ENCODE data around the gene MPRIP. TPM values are rescaled to one million over a fixed set of nuclear protein-coding genes. Genes with fewer than 3 reads are reported as not detected.
"Not testable (repeated sequence)": the region's sequence is repeated elsewhere in the genome, so short reads cannot be mapped to it uniquely, and the experiment has no call there.

The MPRIP gene
- total and polyA plus RNA-seq, 5 experiments from 2014 or later = 16.9 to 234 (median 28.3) TPM

DNA sequence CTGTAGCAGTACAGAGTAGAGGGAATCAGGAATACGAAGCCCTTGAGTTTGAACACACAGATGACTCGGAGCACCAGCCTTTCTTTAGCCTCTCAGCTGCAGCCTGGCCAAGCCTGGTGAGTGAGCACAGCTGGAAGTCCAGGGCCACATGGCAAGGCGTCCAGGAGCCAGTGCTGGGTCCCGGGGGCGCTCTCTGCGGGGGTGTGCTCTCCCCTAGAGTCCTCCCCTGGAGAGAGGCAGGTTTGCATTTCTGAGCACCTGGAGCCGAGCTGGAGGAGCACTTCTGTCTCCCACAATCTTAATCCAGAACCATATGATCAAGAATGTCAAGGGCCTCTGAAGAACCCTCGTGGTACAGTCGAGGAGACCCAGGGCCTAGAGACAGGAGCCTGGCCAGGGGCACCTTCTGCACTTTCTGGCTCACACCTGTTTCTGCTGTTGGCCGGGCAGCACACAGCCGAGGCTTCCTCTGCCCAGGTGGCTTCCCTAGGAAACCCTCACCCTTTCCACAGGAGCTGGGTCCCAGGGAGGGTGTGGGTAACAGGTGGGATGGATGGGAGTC, 85.6 kb downstream of the MPRIP start:
- Mint-ChIP-seq H3K27me3 (no peaks in the 10 kb centered on the region), H3K9me3 (no peaks in the 10 kb centered on the region), H3K4me3 (no peak overlapping the region), H3K36me3 (peaks cover 0 to 29% (median 2%) of the 10 kb centered on the region in 3 donors), H3K27ac (peak overlapping the region in 2 of 10 donors; percentile 58 to 97), H3K4me1 (peaks cover 25 to 58% (median 55%) of the 10 kb centered on the region in 4 donors)
- no peak for DNase-seq
- POLR2A ChIA-PET = no interaction called here
- ATAC-seq = no peak

DNA sequence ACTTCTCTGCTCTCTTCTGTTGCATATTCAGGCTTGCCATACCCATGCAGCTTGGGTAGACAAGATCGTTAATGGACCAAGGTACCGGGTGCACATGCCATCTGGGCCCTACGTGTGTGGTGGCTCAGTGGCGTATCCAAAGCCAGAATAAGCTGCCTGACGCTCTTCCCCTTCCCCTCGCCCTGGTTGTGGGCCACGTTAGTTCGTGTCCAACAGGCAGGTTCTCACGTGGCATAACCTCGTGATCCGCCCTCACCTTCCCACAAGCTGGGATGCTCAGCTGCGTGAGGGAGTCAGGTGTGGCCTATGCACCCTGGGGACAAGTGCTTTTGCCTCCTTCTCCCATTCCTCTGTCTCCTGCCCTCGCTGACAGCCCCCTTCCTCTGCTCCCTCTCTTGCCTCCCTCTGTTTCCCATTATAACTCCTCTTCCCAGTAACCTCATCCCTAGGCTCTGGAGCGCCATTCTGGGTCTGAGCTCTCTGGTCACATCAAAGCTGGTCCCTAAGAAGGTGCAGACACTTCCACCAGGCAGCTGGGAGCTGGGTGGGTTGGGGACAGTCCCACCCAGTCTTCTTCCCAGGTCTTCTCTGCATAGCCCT, 86.3 kb downstream of the MPRIP start:
- Mint-ChIP-seq H3K4me3 (peak overlapping the region in 2 of 10 donors; percentile 11 to 43), H3K36me3 (peaks cover 0 to 36% (median 2%) of the 10 kb centered on the region in 3 donors)
- ATAC-seq = no peak

DNA sequence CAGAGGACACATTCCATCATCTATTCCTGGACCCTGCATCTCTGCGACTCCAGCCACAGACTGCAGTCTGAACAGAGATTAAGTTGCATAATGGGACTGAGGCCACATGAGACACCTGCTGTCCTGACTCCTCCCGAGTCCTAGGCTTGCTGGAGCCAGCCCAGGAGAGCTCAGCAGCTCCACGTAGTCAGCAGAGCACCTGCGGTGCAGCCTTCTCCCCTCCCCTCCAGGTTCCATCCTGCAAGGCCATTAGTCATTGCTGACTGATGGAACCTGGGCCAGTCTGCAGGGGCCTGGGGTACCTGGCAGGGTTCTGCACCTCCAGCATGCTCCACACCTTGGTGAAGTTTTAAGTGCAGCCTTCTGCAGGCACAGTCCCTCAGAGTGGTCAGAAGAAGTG, 87.2 kb downstream of the MPRIP start:
- ATAC-seq (no peak), DNase-seq (no peak)
- Mint-ChIP-seq H3K4me1 (peaks cover 17 to 46% (median 41%) of the 10 kb centered on the region in 4 donors), H3K27ac (peak overlapping the region in 2 of 10 donors; percentile 15 to 32), H3K27me3 (no peaks in the 10 kb centered on the region), H3K4me3 (peak overlapping the region in 1 of 10 donors; percentile 11), H3K36me3 (peaks cover 0 to 36% (median 2%) of the 10 kb centered on the region in 3 donors), H3K9me3 (no peaks in the 10 kb centered on the region)
- POLR2A ChIA-PET = no interaction called here

More for the DNA sequence above, 86.3 kb downstream of the MPRIP start:
- Mint-ChIP-seq H3K4me1 (peaks cover 23 to 54% (median 50%) of the 10 kb centered on the region in 4 donors), H3K27ac (peak overlapping the region in 4 of 10 donors; percentile 27 to 69 (median 59)), H3K9me3 (no peaks in the 10 kb centered on the region), H3K27me3 (no peaks in the 10 kb centered on the region)
- DNase-seq = no peak
- POLR2A ChIA-PET = no interaction called here

DNA sequence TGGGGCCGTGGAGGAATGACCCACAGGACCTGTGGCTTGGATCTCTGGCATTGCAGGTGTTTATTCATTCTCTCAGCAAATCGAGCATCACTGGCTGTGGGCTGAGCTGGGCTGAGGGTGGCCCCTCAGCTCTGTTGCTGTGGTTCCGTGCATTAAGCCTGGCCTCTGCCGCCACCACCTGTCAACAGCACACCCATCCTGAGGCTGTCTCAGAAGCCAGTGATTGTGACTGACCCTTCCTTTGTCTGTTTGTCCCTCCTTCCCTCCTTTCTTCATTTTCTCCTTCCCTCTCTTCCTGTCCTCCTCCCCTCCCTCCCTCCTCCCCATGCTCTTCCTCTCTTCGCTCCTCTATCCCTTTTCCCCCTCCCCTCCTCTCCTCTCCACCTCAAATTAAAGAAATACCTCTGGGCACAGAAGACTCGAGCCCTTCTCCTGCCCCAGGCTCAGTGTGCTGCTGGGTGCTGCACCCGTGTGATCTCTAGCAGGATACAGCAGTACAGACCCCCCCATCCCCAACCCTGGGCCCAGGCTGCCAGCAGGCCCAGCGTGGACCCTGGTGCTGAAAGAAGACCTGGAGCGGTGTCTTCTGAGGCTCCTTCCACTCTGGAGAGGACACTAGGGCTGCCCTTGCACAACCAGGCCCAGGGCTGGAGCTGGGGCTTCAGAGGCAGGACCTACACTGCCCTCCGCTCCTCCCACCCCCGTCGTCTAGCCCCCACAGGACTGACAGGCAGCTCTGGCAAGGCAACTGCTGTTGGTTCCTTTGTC, 88.0 kb downstream of the MPRIP start:
- ATAC-seq (no peak), DNase-seq (no peak)
- peak overlapping the region in 2 of 10 donors; percentile 11 to 49 for H3K27ac Mint-ChIP-seq
- H3K27me3 Mint-ChIP-seq = no peaks in the 10 kb centered on the region
- H3K4me3 Mint-ChIP-seq = no peak overlapping the region
- H3K36me3 Mint-ChIP-seq = peaks cover 0 to 36% (median 2%) of the 10 kb centered on the region in 3 donors
- POLR2A ChIA-PET = no interaction called here
- H3K9me3 Mint-ChIP-seq = no peaks in the 10 kb centered on the region
- peaks cover 13 to 38% (median 33%) of the 10 kb centered on the region in 4 donors for H3K4me1 Mint-ChIP-seq

DNA sequence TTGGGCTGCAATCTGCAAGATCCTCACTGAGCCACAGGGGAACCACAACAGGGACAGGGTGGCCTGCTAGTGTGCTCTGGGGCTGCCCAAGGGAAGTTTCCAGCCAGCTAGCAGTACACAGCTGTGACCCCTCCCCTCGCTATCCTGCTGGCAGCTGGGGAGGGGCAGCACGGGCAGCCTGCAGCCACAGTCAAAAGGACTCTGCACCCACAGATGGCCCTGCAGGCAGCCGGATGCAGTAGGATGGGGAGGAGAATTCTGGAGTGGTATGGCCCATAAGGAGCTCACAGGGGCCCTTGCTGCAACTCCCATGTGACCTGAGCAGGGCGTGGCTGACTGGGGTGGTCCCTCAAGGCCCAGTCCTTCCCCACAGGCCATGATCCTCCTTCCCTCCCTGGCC, 89.6 kb downstream of the MPRIP start:
- Mint-ChIP-seq H3K27me3 (no peaks in the 10 kb centered on the region), H3K27ac (no peak overlapping the region), H3K4me3 (no peak overlapping the region), H3K4me1 (peaks cover 4 to 22% (median 17%) of the 10 kb centered on the region in 4 donors), H3K9me3 (no peaks in the 10 kb centered on the region), H3K36me3 (peaks cover 0 to 42% (median 2%) of the 10 kb centered on the region in 3 donors)
- ATAC-seq (no peak), DNase-seq (no peak)
- POLR2A ChIA-PET = no interaction called here

DNA sequence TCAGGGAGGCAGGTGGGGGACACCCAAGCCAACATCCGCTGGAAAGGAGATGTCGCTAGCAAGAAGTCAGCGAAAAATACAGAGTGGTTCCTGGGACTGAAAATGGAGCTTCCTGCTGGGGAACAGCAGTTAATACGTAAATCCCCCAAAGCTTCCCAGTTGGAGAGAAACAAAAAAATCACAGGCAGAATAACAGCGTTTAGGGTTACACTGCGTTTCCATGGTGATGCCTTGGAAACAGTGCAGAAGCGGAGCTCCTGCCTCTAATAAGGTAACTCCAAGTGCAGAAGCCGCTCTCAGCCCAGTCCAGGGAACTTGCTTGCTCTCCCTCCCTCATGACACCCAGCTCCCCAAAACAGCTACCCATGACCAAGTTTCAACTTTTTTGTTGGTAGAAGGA, 90.5 kb downstream of the MPRIP start:
- POLR2A ChIA-PET = no interaction called here
- ATAC-seq (no peak), DNase-seq (no peak)
- H3K27ac Mint-ChIP-seq = peak overlapping the region in 2 of 10 donors; percentile 25 to 53
- no peak overlapping the region for H3K4me3 Mint-ChIP-seq
- peaks cover 0 to 48% (median 2%) of the 10 kb centered on the region in 3 donors for H3K36me3 Mint-ChIP-seq
- no peaks in the 10 kb centered on the region for H3K9me3 Mint-ChIP-seq
- peaks cover 4 to 13% (median 10%) of the 10 kb centered on the region in 4 donors for H3K4me1 Mint-ChIP-seq
- no peaks in the 10 kb centered on the region for H3K27me3 Mint-ChIP-seq

DNA sequence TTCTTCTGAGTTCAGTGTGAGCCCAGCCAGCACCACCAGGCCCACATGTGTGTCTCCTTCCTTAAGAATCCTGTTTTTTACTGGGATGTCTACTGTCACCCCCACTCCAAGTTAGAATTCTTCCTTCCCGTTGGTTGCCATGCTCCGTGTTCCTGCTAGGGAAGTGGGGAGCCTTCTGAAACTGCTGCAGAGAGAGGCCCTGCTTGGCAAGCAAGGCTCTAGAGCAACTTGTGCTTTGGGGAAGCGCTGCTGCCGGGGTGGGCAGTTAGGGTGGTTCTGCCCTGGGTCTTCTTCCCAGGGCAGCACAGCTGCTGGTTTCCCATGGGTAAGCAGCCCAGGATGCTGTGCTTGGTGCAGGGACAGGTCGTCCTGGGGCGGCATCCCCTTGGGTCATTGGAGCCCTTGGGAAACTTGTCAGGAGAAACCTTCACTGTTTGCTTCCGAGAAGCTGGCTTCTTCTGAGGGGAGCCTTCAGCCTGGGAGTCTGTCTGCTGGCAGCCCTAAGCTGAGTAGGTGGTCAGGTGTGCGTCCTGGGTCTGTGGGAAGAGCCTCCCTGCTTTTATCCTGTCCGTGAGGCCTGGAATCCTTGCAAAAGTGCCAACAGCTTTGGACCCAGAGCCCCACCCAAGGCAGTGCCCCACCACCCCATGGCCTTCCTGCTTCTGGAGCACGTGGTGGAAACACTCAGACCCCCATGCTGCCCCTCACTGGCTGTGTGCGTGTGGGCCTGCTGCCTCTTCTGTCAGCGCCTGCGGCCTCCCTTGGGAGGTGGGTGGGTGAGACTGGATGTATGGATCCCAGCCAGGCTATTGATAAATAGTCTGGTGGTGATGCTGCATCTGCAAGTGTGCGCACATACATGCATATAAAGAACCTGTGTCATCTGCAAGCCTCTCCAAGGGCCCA, 92.0 kb downstream of the MPRIP start:
- ATAC-seq = no peak
- H3K27ac Mint-ChIP-seq = peak overlapping the region in 2 of 10 donors; percentile 31 to 67
- H3K9me3 Mint-ChIP-seq = no peaks in the 10 kb centered on the region
- DNase-seq = no peak
- H3K4me1 Mint-ChIP-seq = peaks cover 0 to 5% (median 2%) of the 10 kb centered on the region in 4 donors
- POLR2A ChIA-PET = interaction anchor here (0.6 kb wide), 1 partner anchor 896 kb away, joined by 6 read pairs; no protein-coding TSS in a partner anchor
- peaks cover 0 to 48% (median 6%) of the 10 kb centered on the region in 3 donors for H3K36me3 Mint-ChIP-seq
- H3K27me3 Mint-ChIP-seq = no peaks in the 10 kb centered on the region
- H3K4me3 Mint-ChIP-seq = no peak overlapping the region

DNA sequence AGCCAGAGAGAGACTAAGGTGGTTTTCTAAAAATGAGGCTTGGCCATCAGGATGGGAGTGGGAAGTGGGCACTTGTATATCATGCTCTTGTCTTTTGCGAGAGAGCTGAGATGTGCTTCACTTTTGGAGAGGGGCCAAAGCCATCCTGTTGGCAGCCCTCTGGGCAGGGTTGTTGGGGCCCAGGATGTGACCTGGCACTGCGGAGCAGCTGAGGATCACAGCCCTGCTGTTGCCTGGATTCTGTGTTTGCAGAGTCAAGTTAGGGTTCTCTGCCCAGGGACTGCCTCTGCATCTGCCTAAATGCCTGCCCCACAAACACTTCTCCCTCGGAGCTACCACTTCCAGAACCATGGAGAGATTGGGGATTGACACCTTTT, 92.7 kb downstream of the MPRIP start:
- H3K27ac Mint-ChIP-seq = peak overlapping the region in 3 of 10 donors; percentile 31 to 67 (median 59)
- peaks cover 0 to 3% (median under 1%) of the 10 kb centered on the region in 4 donors for H3K4me1 Mint-ChIP-seq
- H3K36me3 Mint-ChIP-seq = peaks cover 0 to 45% (median 6%) of the 10 kb centered on the region in 3 donors
- no peaks in the 10 kb centered on the region for H3K9me3 Mint-ChIP-seq
- no peaks in the 10 kb centered on the region for H3K27me3 Mint-ChIP-seq
- ATAC-seq (no peak), DNase-seq (no peak)
- POLR2A ChIA-PET = interaction anchor here (0.6 kb wide), 1 partner anchor 896 kb away, joined by 6 read pairs; no protein-coding TSS in a partner anchor
- H3K4me3 Mint-ChIP-seq = no peak overlapping the region

DNA sequence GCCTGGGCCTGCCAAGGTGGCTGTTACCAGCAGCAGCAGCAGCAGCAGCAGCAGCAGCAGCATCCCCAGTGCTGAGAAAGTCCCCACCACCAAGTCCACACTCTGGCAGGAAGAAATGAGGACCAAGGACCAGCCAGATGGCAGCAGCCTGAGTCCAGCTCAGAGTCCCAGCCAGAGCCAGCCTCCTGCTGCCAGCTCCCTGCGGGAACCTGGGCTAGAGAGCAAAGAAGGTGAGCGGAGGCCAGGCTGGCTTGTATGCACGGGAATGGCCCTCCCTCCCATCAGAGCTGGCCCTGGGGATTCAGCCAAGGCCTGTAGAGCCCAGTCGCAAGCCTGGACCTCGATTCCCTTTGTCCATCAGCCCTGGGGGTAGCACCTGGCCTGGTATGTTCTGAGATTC, 94.0 kb downstream of the MPRIP start:
- H3K9me3 Mint-ChIP-seq, H3K27ac Mint-ChIP-seq, H3K4me1 Mint-ChIP-seq, POLR2A ChIA-PET, DNase-seq, ATAC-seq, H3K4me3 Mint-ChIP-seq, H3K27me3 Mint-ChIP-seq: not testable (repeated sequence)
- peaks cover 0 to 42% (median 6%) of the 10 kb centered on the region in 3 donors for H3K36me3 Mint-ChIP-seq

DNA sequence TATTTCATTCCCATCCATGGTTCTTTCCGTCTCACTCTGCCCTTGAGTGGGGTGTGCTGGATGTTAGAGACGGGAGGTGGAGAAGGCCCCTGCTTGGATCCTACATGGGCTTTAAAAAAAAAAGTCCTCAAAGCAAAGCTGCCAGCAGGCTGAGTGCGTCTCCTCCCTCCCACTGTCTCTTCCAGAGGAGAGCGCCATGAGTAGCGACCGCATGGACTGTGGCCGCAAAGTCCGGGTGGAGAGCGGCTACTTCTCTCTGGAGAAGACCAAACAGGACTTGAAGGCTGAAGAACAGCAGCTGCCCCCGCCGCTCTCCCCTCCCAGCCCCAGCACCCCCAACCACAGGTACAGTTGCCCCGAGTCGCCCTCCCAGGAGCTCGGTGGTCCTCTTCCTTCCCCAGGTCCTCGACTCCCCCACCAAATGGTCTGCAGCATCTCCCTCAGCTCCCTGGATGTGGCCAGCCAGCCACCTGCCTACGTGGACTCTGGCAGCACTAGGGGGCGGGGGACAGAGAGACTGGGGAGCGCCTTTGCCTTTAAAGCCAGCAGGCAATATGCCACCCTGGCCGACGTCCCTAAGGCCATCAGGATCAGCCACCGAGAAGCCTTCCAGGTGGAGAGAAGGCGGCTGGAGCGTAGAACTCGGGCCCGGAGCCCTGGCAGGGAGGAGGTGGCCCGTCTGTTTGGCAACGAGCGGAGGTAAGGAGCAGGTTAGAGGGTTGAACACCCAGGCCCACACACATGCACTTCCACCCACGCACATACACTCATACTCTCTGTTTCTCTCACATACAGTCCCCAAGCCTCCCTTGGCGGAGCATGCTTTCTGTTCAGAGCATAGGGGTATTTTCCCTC, 95.7 kb downstream of the MPRIP start:
- no peak for DNase-seq
- no peaks in the 10 kb centered on the region for H3K9me3 Mint-ChIP-seq
- POLR2A ChIA-PET = interaction anchor here (1.3 kb wide), 1 partner anchor 12 kb away, joined by 3 read pairs; no protein-coding TSS in a partner anchor
- H3K4me3 Mint-ChIP-seq = no peak overlapping the region
- H3K27me3 Mint-ChIP-seq = no peaks in the 10 kb centered on the region
- H3K4me1 Mint-ChIP-seq = peaks cover 3 to 10% (median 8%) of the 10 kb centered on the region in 4 donors
- ATAC-seq = no peak
- peaks cover 0 to 48% (median 11%) of the 10 kb centered on the region in 3 donors for H3K36me3 Mint-ChIP-seq
- peak overlapping the region in 3 of 10 donors; percentile 27 to 40 (median 39) for H3K27ac Mint-ChIP-seq

DNA sequence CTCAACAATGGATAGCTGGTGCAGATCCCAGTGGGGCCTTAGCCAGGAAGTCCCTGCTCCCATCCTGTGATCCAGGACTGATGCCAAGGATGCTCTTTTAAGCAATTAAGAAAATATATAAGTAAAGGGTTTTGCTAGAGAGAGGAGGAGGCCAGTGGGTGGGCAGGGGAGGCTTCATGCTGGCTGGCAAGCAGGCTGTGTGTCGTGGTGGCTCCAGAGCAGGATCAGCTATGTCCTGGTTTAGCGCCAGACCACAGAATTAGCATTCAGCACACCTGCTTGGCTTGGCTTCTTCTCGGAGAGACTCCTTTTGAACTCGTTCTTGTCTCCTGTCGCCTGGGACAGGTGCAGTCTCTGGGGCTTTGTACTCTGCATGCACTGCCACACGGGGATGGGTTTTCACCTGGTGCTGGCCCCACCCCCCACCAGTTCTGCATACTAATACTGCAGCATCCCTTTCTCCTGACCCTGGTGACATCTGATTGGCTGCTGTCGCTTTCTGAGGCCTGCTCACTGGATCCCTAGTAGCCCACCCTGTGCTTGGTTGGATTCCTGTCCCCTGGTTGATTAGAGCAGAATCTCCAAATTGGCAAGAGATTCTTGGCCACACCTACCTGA, 97.8 kb downstream of the MPRIP start:
- Mint-ChIP-seq H3K27me3 (no peaks in the 10 kb centered on the region), H3K9me3 (no peaks in the 10 kb centered on the region), H3K4me1 (peaks cover 3 to 10% (median 8%) of the 10 kb centered on the region in 4 donors), H3K27ac (peak overlapping the region in 2 of 10 donors; percentile 43 to 57), H3K4me3 (no peak overlapping the region), H3K36me3 (peaks cover 0 to 58% (median 11%) of the 10 kb centered on the region in 3 donors)
- POLR2A ChIA-PET = interaction anchor here (1.0 kb wide), 1 partner anchor 42 kb away, joined by 3 read pairs; no protein-coding TSS in a partner anchor
- no peak for ATAC-seq
- DNase-seq = no peak

Measured in naive thymus-derived CD8-positive, alpha-beta T cell (primary cell).